ENCODE data around the gene DTX4.

- TF ChIP-seq EZH2phosphoT487 (IDR thresholded peaks at IDR 0.05; ENCODE audit: low read depth, severe bottlenecking, unreplicated experiment) (no peak), CTCF (IDR thresholded peaks at IDR 0.05; ENCODE audit: poor library complexity) (peak; percentile 99)
Measured at GRCh38 chr11:59135648-59136461, 36.1 kb upstream of the DTX4 start.
